Jurkat, Clone E6-1 (cell line): ENCODE data around the gene NBEA.
A peak's percentile ranks its signal among the peaks of the same experiment; 100 is the strongest.

Source experiments
- DNase-seq: peaks from one replicate; pipeline ENCODE4 v3.0.0-alpha.2; 2011; ENCODE audit warnings: low read depth, low spot score
- H3K4me3 ChIP-seq: 2 replicates; pipeline ENCODE4 v1.5.1; 2011; ENCODE audit warnings: mild to moderate bottlenecking, low read length, control low read depth, moderate library complexity

Gene NBEA

DNA sequence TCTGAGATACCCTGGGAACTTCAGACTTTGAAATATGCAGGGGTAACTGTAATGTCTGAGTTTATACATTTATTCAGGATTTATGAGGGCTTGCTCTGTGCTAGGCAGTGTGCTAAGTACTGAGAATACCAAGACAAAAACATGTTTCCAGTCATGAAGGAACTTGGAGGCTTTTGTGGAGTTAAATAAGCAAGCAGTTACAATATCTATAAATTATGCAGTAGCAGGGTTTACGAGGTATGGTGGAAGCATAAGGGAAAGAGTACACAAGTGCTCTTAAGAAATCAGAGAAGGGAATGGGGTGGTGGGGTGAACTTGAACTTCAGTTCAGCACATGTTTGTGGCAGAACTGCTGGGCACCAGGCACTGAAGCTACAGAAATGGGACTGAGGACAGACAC is 506.4 kb downstream of the NBEA start:
- H3K4me3 ChIP-seq = no peak overlapping the region
- no peak for DNase-seq

DNA sequence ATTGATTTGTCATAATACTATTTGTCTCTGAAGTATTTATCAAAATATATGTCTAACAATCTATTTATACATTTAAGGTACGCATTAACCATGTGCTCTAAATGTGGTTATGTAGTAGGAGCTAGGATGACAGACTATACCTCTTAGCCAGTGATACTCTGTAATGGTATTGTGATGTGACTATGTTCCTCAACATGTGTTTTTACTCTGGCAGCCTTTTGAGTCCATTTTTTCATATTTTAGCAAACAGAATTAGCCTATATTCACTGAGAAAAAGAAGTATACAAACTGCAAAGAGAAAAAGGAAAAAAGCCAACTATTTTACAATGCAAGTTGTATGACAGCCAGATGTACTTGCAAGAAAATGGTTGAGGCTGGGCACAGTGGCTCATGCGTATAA is 507.8 kb downstream of the NBEA start:
- H3K4me3 ChIP-seq = no peak overlapping the region
- DNase-seq = no peak

DNA sequence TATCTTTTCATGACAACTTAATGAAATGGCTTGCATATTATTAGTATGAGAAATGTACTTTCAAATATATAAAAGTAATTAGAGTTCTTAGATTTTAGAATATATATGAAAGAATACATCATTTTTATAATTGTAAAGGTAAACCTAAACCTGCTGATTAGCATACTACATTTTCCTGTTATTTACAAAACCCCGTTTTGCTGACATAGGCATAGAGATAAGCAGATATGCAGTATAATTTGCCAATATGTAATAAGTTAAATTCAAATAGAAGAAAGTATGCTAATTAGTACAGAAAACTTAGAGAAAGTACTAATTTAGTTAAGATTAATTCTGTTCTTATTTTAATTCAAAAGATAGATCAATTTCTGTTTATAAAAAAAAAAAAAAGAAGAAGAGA is 513.0 kb downstream of the NBEA start:
- H3K4me3 ChIP-seq = no peak overlapping the region
- DNase-seq = no peak

DNA sequence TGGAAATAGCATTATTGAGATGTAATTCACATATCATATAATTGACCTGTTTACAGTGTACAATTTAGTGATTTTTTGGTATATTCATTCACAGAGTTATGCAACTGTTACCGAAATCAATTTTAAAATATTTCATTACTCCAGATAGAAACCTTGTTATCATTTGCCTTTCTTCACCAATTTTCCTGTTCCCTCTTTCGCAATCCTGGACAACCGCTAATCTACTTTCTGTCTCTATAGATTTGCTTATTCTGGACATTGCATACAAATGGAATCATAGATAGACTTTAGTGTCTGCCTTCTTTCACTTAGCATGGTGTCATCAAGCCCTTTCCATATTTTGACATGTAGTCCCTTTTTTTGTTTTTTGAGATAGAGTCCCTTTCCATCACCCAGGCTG is 515.2 kb downstream of the NBEA start:
- H3K4me3 ChIP-seq = no peak overlapping the region
- DNase-seq = no peak

DNA sequence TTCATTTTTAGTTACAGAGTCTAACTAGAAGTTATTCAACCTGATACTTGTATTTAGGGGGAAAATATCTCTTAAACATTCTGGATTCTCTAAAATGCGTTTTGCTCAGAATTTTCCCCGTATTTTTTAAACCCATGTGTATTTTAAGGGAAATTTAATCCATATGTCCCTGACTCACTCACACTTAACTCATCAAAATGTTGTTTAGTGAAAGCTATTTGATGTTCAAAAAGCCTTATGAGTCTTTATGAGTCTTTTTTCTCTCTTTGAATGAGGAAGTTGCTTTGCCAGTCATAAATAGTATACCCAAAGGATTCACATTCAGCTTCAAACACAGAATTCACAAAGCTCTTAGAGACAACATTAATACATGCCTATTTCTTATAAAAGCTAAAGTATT is 518.0 kb downstream of the NBEA start:
- H3K4me3 ChIP-seq = no peak overlapping the region
- DNase-seq = no peak

DNA sequence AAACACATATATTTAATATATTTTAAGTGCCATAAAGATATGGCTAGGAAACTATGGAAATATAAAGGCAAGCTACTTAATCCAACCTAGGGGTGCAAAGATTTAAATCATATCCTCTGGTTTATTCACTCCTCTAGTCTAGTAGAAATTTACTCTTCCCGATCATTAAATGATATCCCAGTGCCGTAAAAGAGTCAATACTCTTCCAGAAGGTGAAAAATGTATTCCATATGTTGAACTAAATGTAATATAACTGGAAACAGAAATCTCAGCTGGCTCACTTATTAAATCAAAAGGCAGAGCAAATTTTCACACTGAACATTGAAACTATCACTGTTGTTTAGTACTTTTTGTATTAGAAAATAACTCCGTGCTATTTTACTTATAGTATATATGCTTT is 523.3 kb downstream of the NBEA start:
- no peak for DNase-seq

DNA sequence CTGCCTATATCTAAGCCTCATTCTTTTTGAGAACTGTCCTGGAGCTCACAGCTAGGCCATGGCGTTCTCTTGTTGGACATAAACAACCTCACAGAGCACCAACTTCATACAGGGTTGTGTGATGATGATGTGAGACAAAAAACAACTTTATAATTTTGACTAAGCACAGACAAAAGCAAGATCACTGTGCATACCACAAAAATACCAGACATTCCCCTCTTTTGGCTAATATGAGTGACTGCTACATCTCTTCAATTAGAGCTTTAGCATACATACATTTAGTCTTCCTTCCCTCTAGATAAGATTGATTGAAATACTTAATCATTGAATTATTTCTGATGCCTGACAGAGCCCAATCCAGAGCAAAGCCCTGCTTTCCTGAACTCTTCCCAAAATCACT is 526.1 kb downstream of the NBEA start:
- DNase-seq = no peak
- no peak overlapping the region for H3K4me3 ChIP-seq

More for the DNA sequence above, 523.3 kb downstream of the NBEA start:
- H3K4me3 ChIP-seq = no peak overlapping the region

DNA sequence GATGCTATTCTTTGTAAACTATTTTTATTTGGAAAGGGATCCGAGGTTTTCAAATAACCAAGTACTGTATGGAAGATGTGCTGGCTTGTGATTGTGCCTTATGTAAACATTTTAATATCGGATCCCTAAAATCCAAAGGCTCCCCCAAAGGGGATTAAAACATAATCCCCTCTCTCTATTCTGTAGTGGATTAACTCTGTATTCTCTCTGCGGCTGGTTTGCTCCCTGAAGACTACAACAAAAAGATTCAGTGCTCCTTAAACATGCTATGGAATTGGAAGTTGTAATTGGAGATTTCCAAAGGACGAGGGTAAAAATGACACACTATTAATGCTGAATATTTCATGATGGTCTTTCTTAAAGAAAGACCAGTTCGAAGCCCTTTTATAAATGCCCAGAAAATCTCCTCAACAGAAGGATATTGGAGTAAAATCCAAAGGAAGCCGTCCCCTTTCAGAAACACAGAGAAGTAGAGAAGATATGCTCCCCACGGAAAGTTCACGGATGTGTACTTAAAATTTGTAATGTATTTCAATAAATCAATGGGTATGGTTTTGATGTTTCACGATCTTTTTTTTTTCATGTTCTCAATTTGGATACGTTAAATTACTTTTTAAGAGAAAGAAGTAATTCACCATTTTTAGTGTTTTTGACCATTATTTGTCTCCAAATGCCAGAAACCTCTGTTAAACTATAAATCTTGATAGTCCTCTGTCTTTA is 527.9 kb downstream of the NBEA start:
- no peak for DNase-seq
- H3K4me3 ChIP-seq = no peak overlapping the region

DNA sequence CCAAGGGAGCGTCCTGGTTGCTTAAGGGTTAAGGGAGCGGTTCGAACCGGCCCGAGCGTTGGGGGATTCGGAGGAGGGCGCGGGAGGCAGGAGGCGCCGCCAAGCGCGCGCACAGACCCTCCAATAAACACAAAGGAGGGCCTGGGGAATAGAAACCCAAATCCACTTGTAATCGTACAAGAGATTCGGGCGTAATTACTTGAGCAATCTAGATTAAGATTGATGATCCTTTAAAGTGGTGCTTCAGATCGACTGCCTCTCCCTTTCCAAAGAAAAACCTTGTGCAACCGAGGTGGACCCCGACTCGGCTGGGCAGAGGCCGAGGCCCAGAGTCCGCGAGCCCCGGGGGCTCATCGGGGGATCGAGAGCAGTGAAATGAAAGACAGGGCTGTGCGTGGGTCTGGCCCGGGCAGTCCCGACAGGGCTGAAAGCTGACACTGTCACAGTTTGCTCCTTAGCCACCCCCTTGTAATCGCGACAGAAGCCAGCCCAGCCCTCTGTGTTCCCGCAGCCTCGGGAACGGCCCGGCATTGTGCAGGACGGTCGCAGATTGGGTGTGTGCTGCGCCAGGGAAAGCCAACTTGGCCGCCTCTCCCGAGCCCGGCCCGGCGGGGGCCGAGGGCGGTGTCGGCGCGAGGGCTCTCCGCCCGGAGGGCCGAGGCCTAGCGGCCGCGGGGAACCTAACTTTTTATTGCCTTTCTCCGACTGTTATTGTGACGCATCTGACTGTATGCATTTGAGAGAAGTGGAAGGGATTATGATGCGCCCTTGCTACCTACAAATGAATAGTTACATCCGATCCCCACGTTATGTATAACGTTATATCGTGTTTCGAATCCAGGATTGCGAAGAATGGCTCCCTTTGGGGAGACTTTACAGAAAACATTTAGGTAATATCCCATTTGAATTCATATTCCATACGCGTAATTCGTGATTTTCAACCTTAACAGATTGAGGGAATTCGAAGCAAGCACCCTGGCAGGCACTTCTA is 528.9 kb downstream of the NBEA start:
- no peak for DNase-seq
- H3K4me3 ChIP-seq = no peak overlapping the region

DNA sequence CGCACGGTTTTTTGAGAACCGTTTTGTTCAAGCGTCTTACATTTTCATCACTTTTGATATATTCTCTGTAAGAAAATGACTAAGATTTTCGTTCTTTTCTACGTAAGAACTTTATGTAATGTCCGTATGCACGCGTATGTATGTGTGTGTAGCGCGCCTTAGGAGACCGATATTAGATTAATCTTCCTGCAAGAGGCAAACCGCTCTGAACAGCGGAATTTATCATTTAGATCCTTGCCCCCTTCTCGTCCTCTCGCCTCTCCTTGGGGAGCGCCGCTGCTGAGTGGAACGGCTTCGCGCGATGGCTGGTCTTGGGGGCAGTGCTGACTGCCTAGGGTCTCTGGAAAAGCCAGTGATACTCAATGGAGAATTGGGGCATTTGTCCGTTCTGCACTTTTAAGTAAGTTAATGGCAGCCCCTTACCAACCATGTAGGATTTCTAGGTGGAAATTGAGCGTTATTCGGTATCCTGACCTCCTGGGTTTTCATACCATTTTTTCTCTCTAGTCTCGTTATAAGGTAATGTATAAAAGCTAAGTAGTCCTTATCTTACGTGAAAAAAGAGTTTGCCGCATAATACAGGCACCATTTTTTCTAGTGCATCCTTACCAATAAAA is 529.7 kb downstream of the NBEA start:
- H3K4me3 ChIP-seq = no peak overlapping the region
- DNase-seq = no peak

DNA sequence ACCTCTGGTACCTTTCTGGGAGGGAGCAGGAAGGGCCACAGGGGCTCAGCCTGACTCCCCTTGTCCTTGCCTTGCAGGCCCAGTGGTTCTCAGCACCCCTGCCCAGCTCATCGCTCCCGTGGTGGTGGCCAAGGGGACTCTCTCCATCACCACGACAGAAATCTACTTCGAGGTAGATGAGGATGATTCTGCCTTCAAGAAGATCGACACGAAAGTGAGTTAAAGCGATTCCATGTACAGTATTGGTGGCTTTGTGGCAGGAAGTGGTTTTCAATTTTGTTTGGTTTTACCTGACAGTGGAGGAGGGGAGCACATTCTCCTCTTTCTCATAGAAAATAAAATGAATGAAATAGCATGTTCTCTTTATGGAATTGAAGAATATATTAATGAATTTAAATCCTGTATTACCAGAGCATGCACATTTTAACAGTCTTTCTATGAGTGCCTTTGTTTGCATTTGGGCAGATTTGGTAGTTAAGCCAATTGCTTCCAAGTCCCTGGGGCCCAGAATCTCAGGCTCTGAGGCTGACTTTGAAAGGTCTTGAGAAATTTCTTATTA is 530.3 kb downstream of the NBEA start:
- DNase-seq = peak; percentile 32
- H3K4me3 ChIP-seq = no peak overlapping the region

DNA sequence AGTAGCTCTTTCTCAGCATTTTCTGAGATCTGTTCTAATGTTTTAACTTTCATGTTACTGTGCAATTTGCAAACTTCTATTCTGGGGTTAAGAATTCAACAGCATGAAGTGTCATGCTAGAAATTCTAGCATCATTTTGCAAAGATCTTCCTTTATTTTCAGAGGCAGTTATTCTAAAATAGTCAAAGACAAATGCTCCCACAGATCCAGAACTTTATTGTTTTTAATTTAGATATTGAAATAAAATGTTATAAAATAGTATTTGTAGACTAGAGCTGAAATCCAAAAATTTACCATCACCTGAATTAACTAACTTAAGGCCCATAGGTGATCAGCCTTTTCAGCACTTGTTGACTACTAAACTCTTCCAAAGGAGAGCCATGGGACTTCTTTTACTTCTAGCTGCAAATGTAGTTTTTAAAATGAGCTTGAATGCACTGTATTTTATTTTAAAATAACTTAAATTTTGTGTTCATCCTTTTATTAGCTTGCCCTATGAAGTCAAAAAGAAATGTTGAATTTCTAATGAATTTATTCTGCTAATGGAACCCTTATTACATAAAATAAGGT is 531.2 kb downstream of the NBEA start:
- no peak for DNase-seq
- H3K4me3 ChIP-seq = no peak overlapping the region

DNA sequence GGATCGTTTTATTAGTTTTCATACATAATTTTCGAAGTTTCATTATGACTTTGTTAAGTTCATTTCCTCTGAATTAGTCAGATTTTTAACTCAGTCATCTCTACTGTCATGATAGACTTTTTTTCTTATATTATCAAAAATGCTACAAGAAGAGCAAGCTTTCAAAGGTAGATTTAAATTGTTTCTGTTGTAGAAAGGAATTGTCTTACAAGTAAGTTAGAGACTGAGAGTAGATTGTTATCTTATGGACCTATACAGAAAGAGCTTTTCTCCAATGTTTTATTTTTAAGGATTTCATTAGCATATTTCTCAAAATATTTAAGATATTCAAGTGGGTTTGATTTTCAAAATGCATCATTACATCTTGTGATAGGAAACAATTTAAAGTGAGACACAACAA is 531.7 kb downstream of the NBEA start:
- no peak for DNase-seq

DNA sequence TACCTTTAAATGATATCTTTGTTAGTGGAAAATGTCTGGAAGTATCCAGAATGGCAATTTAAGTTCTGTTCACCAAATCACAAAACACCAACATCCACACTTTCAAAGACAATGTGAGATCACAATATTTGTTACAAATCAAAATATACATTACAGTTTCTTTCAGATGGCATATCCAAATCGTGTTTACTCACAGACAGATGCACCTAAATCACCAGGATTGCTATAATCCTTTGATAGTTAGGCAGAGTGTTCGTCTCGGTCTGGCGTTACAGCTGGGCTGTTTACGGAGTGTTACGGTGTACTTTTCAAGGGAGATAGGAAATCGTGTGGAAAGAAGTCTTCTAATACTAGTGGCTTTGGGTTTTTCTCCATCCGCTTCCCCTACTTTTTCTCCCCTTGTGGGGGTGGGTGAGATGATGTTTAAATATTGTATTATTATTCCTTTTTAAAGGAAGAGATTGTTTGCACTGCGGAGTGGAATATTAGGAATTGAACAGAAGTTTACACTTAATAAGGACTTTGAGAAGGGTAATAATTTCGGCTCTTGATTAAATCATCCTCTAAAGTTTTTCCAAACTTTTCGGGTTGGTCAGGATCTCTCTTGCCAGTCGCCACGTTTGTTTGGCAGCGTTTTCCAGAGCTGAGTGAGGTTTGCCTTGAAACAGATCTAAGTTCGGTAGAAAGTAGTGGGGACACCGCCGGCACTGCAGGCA is 532.6 kb downstream of the NBEA start:
- no peak for DNase-seq
- no peak overlapping the region for H3K4me3 ChIP-seq

More for the DNA sequence above, 531.7 kb downstream of the NBEA start:
- no peak overlapping the region for H3K4me3 ChIP-seq

DNA sequence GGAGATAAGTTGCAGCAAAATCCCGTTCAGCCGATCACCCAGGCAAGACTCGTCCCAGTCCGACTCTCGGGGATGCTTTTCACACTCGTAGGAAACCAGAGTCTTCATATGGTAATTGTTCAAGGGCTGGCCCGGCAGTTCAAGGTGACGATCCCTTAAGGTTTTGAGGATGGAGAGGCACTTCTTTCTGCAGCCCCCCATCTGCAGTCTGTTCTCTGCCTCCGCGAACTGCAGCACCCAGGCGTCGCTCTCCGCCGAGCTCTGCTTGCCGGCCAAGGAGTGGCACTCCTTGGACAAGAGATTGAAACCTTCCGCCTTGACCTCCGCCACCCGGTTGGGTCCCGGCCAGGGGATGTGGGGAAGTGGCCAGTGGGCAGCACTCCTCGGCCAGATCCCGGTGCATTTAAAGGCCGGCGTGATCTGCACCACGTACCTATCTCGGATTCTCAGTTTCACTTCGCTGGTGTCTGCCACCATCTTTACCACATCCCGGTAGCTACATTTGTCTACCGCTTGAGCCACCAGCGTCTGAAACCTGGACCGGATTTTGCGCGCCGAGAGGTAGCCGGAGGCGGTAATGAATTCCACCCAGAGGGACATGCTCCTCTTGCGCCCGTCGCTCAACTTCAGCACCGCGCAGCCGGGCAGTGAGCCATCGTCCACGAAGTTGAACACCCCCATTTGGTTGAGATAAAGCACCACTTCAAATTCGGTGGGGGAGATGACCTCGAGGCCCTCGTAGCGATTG is 533.3 kb downstream of the NBEA start:
- H3K4me3 ChIP-seq = no peak overlapping the region
- DNase-seq = no peak

DNA sequence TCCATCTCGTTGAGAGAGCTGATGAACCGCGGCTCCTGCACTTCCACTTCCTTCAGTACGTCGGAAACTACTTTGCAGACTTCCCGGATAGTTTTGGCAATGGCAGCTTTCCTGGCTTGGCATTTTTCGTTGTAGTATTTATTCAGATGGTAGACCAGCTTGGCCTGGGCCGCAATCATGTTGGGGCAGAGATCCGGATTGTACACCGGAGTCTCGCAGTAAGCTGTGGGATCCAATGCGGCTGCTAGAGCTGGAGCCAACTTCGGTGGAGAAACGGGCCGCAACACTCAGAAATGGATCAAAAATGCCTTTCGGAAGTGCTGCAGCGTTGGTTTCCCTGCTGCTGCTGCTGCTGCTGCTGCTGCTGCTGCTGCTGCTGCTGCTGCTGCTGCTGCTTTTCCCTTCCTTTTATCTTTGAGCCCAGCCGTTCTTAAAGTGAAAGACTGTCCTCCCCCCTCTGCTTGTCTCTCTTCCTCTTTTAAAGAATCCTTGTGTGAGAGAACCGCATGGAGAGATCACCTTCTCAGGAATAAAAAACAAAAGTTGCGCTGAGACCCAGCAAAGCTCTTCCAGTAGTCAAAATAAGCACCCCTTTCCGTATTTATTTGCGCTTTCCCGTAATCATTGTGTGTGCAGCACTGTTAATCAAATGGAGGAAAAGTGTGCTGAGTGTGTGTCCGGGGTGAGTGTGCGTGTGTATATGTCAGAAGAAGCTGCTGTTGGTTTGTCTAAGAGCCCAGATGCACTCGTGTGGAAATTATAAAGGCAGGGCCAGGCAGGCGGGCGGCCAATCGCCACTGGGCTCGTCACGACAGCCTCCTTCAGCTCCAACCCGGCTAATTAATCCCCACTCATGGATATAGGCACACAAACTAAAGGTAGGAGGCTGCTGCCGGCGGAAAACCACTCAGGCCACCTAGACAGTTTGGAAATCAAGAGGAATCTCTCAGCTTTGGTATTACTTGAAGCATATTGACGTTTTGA is 534.2 kb downstream of the NBEA start, which contains the start of gene MAB21L1:
MAB21L1 (minus strand) TSS at position 730 of the 984 bp plus-strand sequence; CDS start at position 179, 551 bp downstream.
- no peak within 1 kb of the TSS for H3K4me3 ChIP-seq
- no peak for DNase-seq
